Progenitor cell of endocrine pancreas (in vitro differentiated cells): ENCODE results near the gene CLEC20A. TPM values are rescaled to one million over a fixed set of nuclear protein-coding genes. Genes with fewer than 3 reads are reported as not detected.
A peak's percentile ranks its signal among the peaks of the same experiment; 100 is the strongest.

ENCODE experiments used
- DNase-seq: peaks from one replicate; pipeline ENCODE4 v3.0.0; 2021; ENCODE audit warnings: low spot score; ENCODE audit not compliant: unreplicated experiment
- H3K27ac Mint-ChIP-seq: 2 replicates; pipeline ENCODE4 v1.8.0; 2021; ENCODE audit warnings: mild to moderate bottlenecking, moderate library complexity, mixed read lengths
- H3K27me3 Mint-ChIP-seq: 2 replicates; pipeline ENCODE4 v1.8.0; 2021; ENCODE audit warnings: mixed read lengths
- H3K36me3 Mint-ChIP-seq: 2 replicates; pipeline ENCODE4 v1.8.0; 2022; ENCODE audit warnings: mixed read lengths; ENCODE audit not compliant: insufficient read depth
- H3K4me1 Mint-ChIP-seq: 2 replicates; pipeline ENCODE4 v1.8.0; 2021; ENCODE audit warnings: low read depth, mixed read lengths
- H3K4me3 Mint-ChIP-seq: 2 replicates; pipeline ENCODE4 v1.8.0; 2021; ENCODE audit warnings: low read depth, mild to moderate bottlenecking, moderate library complexity, mixed read lengths
- H3K9me3 Mint-ChIP-seq: 2 replicates; pipeline ENCODE4 v1.8.0; 2021; ENCODE audit warnings: low read depth, mixed read lengths
- CTCF ChIP-seq: fragments of 200-600 bp; sonication (generic); IDR thresholded peaks from one replicate; pipeline ENCODE4 v1.5.0; 2021; ENCODE audit warnings: antibody characterized with exemption, mild to moderate bottlenecking; ENCODE audit not compliant: unreplicated experiment
- total RNA-seq: library from RNA; stranded (reverse); gene quantifications from 2 replicates; pipeline ENCODE4 v1.2.1, GENCODE V29; 2021

Gene CLEC20A
- total RNA-seq, 1 donor from 2014 or later: not detected

GRCh38 chr1:178456472-178456871 lies 40.3 kb downstream of the CLEC20A start:
- no peaks in the 10 kb centered on the region for H3K9me3 Mint-ChIP-seq
- DNase-seq: no peak
- no peak overlapping the region for H3K4me3 Mint-ChIP-seq
- no peak for TF ChIP-seq CTCF
- H3K27ac Mint-ChIP-seq: no peak overlapping the region
- H3K36me3 Mint-ChIP-seq: peaks cover 14% of the 10 kb centered on the region
- H3K4me1 Mint-ChIP-seq: no peaks in the 10 kb centered on the region
- H3K27me3 Mint-ChIP-seq: no peaks in the 10 kb centered on the region

GRCh38 chr1:178452013-178452412 lies 44.8 kb downstream of the CLEC20A start:
- H3K9me3 Mint-ChIP-seq: no peaks in the 10 kb centered on the region
- H3K36me3 Mint-ChIP-seq: peaks cover 11% of the 10 kb centered on the region
- H3K4me1 Mint-ChIP-seq: peaks cover 18% of the 10 kb centered on the region
- no peak overlapping the region for H3K4me3 Mint-ChIP-seq
- H3K27ac Mint-ChIP-seq: no peak overlapping the region
- no peaks in the 10 kb centered on the region for H3K27me3 Mint-ChIP-seq
- no peak for TF ChIP-seq CTCF
- no peak for DNase-seq

GRCh38 chr1:178451529-178451928 lies 45.2 kb downstream of the CLEC20A start:
- Mint-ChIP-seq H3K27me3 (no peaks in the 10 kb centered on the region), H3K4me3 (no peak overlapping the region), H3K9me3 (no peaks in the 10 kb centered on the region), H3K27ac (no peak overlapping the region), H3K36me3 (peaks cover 8% of the 10 kb centered on the region), H3K4me1 (peaks cover 21% of the 10 kb centered on the region)
- DNase-seq: no peak
- TF ChIP-seq CTCF: no peak

DNA sequence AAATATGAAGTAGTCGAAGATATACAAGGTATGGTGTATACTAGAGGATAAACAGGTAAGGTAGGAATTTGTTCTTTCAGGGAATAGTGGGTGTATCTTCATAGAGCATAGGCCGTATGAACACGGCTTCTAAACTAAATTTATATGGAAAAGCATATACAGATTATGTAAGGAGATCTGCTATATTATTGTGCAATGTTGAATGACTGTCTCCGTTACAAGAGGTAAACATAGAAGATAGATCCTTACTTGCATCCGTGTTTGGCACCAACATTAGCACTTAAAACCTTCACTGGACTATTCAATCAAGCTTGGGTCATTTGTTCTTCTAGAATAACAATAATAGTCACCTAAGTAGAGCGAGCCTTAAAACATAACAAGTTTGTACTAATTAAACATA lies 45.9 kb downstream of the CLEC20A start:
- Mint-ChIP-seq H3K27ac (no peak overlapping the region), H3K4me3 (no peak overlapping the region), H3K9me3 (no peaks in the 10 kb centered on the region), H3K4me1 (peaks cover 21% of the 10 kb centered on the region), H3K27me3 (no peaks in the 10 kb centered on the region), H3K36me3 (peaks cover 4% of the 10 kb centered on the region)
- DNase-seq: no peak
- TF ChIP-seq CTCF: no peak

- peaks cover 3% of the 10 kb centered on the region for H3K9me3 Mint-ChIP-seq
- H3K4me1 Mint-ChIP-seq: peaks cover 6% of the 10 kb centered on the region
- no peaks in the 10 kb centered on the region for H3K27me3 Mint-ChIP-seq
- peaks cover 22% of the 10 kb centered on the region for H3K36me3 Mint-ChIP-seq
- no peak overlapping the region for H3K4me3 Mint-ChIP-seq
- no peak for DNase-seq
- no peak overlapping the region for H3K27ac Mint-ChIP-seq
- TF ChIP-seq CTCF: no peak
Observed at GRCh38 chr1:178442925-178443324, 53.8 kb downstream of the CLEC20A start.

DNA sequence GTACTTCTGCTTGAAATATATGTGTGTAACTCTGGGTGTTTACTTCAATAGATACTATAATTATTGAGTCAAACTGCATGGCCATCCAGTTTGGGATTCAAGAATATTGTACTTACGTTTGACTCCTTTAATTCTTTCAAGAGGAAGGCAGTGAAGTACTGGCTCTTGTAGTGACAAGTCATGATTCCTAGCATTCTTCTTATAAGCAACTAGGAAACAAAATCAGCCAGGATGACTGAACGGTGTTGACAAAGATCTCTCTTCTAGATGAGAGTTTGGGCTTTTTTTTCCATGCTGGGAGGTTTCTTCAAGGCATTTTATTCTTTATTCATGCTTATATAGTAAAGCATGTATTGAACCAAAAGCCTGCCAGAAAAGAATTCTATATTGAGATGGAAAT lies 58.3 kb downstream of the CLEC20A start:
- peaks cover 7% of the 10 kb centered on the region for H3K4me1 Mint-ChIP-seq
- no peaks in the 10 kb centered on the region for H3K27me3 Mint-ChIP-seq
- peaks cover 15% of the 10 kb centered on the region for H3K36me3 Mint-ChIP-seq
- H3K27ac Mint-ChIP-seq: peak overlapping the region; percentile 24
- no peak overlapping the region for H3K4me3 Mint-ChIP-seq
- DNase-seq: no peak
- peaks cover 3% of the 10 kb centered on the region for H3K9me3 Mint-ChIP-seq
- no peak for TF ChIP-seq CTCF
